GM12873 (cell line): ENCODE results near the gene GRK5.

Experiments used
- TF ChIP-seq, protein P1 (sequence below): IDR thresholded peaks from 2 replicates; pipeline ENCODE4 v1.5.1; 2012; ENCODE audit warnings: low read depth, mild to moderate bottlenecking, moderate library complexity, low read length, control low read depth; ENCODE audit not compliant: insufficient read depth; ENCODE audit errors: missing control alignments

Gene GRK5

GRCh38 chr10:119319920-119320258 lies 112.5 kb downstream of the GRK5 start:
- TF ChIP-seq, protein P1, sequence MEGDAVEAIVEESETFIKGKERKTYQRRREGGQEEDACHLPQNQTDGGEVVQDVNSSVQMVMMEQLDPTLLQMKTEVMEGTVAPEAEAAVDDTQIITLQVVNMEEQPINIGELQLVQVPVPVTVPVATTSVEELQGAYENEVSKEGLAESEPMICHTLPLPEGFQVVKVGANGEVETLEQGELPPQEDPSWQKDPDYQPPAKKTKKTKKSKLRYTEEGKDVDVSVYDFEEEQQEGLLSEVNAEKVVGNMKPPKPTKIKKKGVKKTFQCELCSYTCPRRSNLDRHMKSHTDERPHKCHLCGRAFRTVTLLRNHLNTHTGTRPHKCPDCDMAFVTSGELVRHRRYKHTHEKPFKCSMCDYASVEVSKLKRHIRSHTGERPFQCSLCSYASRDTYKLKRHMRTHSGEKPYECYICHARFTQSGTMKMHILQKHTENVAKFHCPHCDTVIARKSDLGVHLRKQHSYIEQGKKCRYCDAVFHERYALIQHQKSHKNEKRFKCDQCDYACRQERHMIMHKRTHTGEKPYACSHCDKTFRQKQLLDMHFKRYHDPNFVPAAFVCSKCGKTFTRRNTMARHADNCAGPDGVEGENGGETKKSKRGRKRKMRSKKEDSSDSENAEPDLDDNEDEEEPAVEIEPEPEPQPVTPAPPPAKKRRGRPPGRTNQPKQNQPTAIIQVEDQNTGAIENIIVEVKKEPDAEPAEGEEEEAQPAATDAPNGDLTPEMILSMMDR: no peak

GRCh38 chr10:119320981-119321380 lies 113.6 kb downstream of the GRK5 start:
- TF ChIP-seq, protein P1: no peak

DNA sequence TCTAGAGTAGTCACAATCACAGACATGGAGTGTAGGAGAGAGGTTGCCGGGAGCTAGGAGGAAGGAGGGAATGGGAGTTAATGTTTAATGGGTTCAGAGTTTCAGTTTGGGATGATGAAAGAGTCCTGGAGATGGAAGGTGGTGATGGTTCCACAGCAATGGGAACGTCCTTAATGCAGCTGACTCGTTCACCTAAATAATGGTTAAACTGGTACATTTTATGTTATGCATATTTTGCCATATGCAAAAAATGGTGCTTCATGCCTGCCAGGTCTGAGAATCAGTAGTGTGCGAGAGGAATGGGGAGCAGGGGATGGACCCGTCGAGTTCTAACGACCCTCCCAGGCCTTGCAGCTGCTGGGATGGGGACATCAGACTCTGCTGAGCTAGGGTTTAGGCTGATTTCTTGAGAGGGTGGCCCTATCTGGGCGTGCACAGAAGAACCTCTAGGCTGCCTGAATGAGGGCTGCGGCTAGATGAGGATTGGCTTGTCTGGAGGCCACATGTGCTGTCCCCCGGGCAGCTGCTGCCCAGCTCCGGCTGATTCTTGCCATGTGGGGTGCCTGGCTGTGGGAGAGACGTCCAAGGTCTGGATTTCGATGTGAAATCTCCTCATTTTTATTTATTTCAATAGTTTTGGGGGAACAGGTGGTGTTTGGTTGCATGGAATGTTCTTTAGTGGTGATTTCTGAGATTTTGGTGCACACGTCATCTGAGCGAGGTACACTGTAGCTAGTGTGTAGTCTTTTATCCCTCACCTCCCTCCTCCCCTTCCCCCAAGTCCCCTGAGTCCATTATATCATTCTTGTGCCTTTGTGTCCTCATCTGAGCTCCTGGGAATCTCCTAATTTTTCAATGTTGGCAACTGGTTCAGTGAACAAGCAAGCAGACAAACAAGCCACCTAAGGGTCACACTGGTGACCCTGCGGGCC lies 116.0 kb downstream of the GRK5 start:
- TF ChIP-seq, protein P1: no peak

GRCh38 chr10:119325131-119325530 lies 117.8 kb downstream of the GRK5 start:
- TF ChIP-seq, protein P1: no peak

DNA sequence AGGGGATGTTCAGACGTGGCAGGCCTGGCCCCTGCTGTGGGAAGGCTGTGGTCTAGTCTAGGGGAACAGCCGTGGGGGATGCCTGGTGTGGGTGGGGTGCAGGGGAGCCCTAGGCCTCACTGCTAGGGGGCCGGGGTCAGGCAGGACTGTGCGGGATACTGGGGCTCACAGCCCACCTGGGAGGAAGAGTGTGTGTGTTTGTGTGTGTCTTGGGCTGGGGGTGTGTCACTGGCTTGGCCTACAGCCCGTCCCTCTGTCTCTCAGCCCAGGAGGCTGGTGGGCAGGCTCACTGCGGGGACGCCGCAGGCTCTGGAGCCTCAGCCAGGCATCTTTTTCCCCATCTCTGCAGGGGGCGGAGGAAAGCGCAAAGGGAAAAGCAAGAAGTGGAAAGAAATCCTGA lies 118.8 kb downstream of the GRK5 start:
- TF ChIP-seq, protein P1: no peak

- TF ChIP-seq, protein P1: no peak
Observed at GRCh38 chr10:119327096-119327745, 119.8 kb downstream of the GRK5 start.

- TF ChIP-seq, protein P1: no peak
Observed at GRCh38 chr10:119328223-119328622, 120.9 kb downstream of the GRK5 start.
